GM12865 (cell line): ENCODE data around the gene MYH11.
A peak's percentile ranks its signal among the peaks of the same experiment; 100 is the strongest.

Experiments
- DNase-seq: peaks from one replicate; pipeline ENCODE4 v3.0.0; 2010; ENCODE audit warnings: low read depth
- H3K4me3 ChIP-seq: 2 replicates; pipeline ENCODE4 v1.5.1; 2011; ENCODE audit warnings: mild to moderate bottlenecking, low read depth, low read length, control low read depth
- TF ChIP-seq, protein P1 (sequence below): IDR thresholded peaks from 2 replicates; pipeline ENCODE4 v1.5.1; 2011; ENCODE audit warnings: low read length, control low read depth, low read depth, inconsistent platforms; ENCODE audit not compliant: insufficient read depth; ENCODE audit errors: missing control alignments

MYH11 gene

DNA sequence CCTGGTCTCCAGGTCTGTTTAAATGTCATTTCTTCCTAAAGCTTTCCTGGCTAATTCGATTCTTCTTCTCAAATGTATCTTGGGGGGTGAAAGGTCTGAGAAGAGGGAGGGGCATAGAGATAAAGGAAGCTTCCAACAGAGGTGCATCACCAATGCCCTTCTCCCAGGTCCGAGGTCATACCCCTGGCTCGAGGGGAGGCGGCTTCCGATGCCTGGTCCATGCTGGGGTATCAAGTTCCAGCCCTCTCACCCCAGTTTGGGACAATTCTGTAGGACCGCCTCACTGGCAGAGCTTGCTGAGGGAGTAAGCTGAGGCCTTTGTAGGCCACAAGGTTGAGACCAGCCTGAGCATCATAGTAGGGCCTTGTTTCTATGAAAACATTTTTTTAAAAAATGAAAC lies 41.8 kb upstream of the MYH11 start:
- TF ChIP-seq, protein P1, sequence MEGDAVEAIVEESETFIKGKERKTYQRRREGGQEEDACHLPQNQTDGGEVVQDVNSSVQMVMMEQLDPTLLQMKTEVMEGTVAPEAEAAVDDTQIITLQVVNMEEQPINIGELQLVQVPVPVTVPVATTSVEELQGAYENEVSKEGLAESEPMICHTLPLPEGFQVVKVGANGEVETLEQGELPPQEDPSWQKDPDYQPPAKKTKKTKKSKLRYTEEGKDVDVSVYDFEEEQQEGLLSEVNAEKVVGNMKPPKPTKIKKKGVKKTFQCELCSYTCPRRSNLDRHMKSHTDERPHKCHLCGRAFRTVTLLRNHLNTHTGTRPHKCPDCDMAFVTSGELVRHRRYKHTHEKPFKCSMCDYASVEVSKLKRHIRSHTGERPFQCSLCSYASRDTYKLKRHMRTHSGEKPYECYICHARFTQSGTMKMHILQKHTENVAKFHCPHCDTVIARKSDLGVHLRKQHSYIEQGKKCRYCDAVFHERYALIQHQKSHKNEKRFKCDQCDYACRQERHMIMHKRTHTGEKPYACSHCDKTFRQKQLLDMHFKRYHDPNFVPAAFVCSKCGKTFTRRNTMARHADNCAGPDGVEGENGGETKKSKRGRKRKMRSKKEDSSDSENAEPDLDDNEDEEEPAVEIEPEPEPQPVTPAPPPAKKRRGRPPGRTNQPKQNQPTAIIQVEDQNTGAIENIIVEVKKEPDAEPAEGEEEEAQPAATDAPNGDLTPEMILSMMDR = no peak
- peak; percentile 36 for DNase-seq
- no peak overlapping the region for H3K4me3 ChIP-seq

DNA sequence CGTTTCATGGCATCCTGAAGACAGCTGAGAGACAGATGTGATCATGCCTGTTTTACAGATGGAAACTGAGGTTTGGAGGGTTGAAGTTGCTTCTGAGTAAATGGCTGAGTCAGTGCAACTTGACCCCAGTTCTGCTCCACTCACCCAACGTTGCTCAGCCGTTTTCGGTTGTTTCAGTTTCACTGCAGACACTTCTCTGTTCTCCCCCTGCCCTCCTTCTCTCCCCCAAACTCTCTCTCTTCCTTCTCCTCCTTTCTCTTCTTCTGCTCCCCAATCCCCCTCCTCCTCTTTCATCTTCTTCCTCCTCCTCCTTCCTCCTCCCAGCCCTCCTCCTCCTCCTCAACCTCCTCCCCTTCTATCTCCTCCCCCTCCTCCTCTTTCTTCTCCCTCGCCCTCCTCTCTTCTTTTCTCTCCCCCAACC lies 41.0 kb upstream of the MYH11 start:
- TF ChIP-seq, protein P1 = no peak
- peak; percentile 91 for DNase-seq
- H3K4me3 ChIP-seq = peak overlapping the region; percentile 1; the same call in 1 of the 2 replicates

DNA sequence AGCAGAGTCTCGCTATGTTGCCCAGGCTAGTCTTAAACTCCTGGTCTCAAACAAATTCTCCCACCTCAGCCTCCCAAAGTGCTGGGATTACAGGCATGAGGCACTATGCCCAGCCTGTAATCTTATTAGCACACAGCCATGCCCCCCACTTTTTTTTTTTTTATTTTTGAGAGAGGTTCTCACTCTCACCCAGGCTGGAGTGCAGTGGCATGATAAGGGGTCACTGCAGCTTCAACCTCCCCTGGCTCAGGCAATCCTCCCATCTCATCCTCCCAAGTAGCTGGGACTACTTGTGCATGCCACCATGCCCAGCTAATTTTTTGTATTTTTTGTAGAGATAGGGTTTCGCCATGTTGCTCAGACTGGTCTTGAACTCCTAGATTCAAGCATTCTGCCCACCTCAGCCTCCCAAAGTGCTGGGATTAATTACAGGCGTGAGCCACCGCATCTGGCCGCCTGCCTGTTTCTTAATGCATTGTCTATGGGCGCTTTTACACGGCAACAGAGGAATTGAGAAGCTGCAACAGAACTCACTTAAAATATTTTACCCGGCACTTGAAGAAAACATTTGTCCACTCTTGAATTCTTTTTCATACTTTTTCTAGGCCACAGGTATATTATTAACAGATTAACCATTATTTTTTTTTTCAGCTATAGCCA lies 40.4 kb upstream of the MYH11 start:
- TF ChIP-seq, protein P1 = no peak
- peak overlapping the region; percentile 1; the same call in 1 of the 2 replicates for H3K4me3 ChIP-seq
- DNase-seq = no peak

DNA sequence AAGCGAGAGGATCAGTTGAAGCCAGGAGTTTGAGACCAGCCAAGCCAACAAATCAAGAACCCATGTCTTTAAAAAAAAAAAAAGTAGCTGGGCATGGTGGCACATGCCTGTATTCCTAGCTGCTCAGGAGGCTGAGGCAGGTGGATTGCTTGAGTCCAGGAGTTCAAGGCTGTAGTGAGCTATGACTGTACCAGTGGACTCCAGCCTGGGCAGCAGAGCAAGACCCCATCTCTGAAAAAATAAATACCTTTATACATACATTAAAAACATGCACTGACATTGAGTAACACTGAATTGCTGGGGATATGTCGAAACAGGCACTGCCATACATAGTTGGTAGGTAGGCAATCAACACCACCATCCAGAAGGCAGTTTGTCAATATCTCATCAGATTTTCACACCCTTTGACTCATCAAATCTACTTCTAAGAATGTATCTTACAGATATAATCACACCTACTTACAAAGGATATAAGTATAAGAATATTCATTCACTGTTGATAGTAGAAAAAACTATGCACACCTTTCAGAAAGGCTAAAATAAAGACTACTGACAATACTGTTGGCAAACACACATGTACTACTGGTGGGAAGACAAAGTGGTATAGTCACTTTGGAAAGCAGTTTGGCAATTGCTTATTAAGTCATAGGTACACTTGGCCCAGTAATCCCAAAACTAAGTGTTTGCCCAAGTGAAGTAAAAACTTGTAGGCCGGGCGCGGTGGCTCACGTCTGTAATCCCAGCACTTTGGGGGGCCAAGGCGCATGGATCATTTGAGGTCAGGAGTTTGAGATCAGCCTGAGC lies 37.9 kb upstream of the MYH11 start:
- no peak overlapping the region for H3K4me3 ChIP-seq
- TF ChIP-seq, protein P1 = no peak
- no peak for DNase-seq

DNA sequence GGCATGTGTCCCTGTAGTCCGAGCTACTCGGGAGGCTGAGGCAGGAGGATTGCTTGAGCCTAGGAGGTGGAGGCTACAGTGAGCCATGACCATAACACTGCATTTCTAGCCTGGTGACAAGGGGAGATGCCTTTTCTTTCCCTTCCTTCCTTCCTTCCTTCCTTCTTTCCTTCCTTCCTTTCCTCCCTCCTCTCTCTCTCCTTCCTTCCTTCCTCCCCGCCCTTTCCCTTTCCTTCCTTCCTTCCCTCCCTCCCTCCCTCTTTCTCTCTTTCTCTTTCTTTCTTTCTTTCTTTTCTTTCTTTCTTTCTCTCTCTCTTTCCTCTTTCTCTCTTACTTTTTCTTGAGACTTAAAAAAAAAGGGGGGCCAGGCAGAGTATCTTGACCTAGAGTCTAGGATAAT lies 34.7 kb upstream of the MYH11 start:
- H3K4me3 ChIP-seq = no peak overlapping the region
- no peak for DNase-seq
- TF ChIP-seq, protein P1 = no peak

DNA sequence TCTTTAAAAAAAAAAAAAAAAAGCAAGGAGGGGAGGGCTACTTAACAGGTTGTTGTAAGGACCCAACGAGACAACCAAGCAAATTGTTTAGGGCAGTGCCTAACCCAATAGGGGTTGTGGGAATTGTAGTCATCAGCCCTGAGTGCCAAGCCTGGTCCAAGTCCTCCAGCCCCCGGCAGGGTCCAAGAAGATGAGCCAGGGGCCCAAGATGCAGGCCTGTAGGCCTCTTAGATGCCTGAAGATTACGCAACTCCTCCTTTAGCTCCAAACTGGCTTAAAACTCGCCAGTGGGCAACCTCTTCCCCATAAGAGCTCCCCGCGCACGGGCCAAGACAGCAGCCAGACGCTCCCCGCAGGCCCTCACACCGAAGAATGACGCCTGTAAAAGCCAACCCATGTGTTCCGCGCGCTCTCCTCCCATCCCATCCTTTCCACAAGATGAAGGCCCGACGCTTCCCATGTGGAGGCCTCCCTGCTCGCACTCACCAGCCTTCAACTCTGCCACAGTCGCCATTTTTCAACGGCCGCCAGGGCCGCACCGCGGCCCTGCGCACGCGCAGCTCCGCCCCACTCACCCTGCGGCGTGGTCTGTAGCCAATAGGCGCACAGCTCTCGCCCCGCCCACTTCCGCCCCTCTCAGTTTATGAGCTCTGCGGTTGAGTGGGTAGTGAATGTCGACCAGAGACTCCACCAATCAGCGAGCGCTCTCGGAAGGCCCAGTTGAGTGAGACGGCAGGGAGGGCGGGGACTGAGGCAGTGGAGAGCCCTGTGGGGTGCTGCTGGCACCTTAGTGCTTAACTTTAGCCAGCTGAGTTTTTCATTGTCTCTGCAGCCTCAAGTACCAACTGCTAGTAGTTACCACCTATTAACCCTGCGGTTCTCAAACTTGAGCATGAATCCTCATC lies 31.5 kb upstream of the MYH11 start, which contains the start of gene CEP20:
Gene CEP20, minus strand, starts transcription at position 532 of the 905 bp plus-strand sequence. Its CDS starts 18 bp downstream, at position 514.
- TF ChIP-seq, protein P1 = no peak
- DNase-seq = peak; percentile 100
- peak within 1 kb of the TSS; percentile 98 for H3K4me3 ChIP-seq
